GM11168 (cell line): Measurements from ENCODE around the gene SHH.

Source experiments
- in situ Hi-C: fragments of 300-500 bp; cut with MboI; formaldehyde crosslinking; loops from one replicate; pipeline ENCODE4 v1.12.0; 2022; ENCODE audit warnings: low sequenced_read_pairs; ENCODE audit not compliant: unreplicated experiment

The SHH gene

DNA sequence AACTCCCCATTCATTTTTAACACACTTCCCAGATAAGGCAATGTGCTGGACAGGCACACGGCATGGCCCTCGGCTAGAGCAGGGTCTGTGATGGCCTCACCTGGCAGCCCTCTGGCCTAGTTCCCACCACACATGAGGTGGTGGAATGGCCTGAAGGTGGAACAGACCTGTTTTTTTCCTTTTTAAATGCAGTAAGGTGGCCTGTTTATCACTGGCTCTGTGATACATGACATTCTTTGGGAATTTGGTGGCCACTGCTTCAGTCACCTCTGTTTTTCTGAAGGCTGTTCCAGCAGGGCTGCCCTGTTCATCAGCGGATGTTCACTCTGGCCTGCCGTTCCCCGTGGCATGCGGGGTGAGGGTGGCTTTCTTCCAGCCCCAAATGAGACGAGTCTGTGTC is 36.6 kb downstream of the SHH start:
- in situ Hi-C loops: loop anchor here (10.0 to 25.0 kb wide), 2 partner anchors 171 to 1037 kb away; no protein-coding TSS in a partner anchor

DNA sequence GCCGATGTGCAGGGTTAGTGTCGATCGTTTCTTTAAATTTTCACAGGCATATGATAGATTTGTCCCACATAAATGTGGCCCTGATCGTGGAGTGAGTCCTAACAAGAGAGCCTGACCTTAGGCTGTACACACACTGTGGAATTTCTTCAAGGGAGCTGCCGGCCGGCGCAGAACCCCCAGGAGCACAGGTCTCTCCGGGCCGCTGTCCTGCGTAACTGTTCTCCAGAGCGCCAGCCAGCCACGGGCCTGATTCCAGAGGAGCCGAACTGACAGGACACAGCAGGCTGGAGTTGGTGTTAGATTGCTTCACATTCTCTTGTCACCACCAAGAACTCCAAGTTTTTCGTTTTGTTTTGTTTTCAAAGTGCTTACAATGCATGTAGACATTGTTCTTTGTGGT is 37.3 kb downstream of the SHH start:
- in situ Hi-C loops: loop anchor here (10.0 to 25.0 kb wide), 3 partner anchors 170 to 1037 kb away; no protein-coding TSS in a partner anchor

DNA sequence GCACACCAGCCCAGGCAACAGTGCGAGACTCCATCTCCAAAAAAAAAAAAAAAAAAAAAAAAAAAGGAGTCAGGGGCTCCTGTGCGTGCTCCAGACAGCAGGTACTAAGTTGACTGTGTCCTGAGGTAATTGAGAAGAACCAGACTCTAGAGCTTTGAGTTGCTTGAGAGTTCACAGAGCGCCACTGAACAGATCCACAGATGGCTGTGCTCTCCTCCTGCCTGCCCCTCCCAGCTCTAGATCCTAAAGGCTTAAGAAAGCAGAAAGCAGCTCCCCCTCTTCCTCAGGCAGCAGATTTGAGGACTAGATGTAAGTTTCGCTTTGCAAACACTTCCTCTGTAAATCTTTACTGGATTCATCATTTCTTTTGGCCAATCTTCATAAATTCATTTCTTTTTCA is 38.7 kb downstream of the SHH start:
- in situ Hi-C loops: loop anchor here (10.0 to 25.0 kb wide), 2 partner anchors 169 to 836 kb away; no protein-coding TSS in a partner anchor

DNA sequence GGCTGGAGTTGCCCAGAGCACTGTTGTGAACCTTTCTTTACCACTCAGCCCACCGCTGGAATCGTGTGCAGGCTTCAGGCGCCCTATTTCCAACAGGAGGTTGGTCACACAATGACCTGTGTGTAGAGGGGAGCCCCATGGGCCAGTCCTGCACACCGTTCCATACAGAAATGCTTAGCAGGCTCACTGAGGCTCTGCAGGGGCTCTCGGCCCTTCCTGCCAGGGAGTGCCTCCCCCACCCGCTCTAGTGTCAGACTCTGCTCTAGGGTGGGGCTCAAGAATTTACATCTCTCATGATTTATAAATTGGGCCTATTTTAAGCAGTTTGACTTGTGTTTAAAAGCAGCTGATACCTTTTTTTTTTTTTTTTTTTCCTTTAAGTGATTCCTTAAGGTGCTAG is 42.0 kb downstream of the SHH start:
- in situ Hi-C loops: loop anchor here (10.0 to 25.0 kb wide), 2 partner anchors 165 to 833 kb away; no protein-coding TSS in a partner anchor

DNA sequence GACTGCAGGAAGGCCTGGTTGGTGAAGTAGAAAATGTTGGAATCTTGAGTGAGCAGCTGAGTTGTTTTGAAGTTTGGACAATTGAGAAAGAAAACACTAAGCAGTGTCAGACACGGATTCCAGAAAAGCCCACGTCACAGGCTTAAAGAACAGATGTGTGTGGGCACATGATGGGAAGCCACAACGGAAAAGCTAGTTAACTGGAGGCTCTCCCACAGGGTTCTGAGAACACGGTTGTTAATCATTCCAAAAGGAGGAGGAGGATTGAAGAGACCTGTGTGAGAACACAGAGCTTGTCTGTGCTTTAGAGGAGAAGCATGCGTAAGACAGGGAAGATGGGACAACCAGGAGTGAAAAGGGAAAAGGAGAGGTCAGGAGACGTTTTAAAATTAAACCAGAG is 42.6 kb downstream of the SHH start:
- in situ Hi-C loops: loop anchor here (10.0 to 25.0 kb wide), 2 partner anchors 165 to 832 kb away; no protein-coding TSS in a partner anchor

DNA sequence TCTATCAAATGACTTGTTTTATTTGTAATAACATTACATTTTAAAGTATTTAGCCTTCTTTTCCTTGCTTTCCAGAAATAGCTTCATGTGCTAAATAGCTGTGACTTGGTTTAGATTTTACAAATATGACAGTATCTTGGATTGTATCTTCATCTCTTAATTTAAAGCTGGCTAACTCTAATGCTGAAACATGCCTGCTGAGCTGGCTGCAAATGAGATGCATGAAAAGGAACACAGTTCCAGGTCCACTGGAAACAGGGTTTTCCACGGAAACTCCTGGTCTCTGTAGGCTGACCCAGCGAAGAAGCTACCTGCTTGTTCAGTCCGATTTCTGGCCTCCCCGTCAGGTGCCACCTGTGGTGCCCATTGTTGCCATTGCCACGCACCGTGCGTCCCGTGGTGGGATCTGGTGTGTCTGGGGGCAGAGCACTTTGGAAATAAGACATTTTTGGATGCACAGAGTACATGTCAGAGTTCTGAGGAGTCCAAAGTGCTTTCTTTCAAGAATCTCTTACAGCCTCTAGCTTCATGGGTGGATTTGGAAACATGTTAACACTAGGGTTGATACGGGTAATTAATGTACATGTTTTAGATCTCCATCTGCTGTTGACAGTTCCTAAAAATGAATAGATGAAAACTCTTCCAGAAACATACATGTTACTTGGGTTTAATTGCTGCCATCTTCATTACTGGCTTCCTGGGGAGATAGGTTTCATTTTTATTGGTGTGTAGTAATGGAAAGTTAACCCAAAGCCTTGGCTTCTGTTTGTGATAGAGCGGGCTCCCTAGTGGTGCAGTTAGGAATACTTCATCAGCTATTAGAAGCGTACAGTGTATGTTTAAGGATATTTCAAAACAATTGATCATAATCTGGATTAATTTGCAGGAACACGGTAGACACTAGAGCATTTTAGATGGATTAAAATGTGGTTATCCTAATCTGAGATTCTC is 45.0 kb downstream of the SHH start:
- in situ Hi-C loops: loop anchor here (25.0 kb wide), 1 partner anchor 830 kb away; no protein-coding TSS in a partner anchor

DNA sequence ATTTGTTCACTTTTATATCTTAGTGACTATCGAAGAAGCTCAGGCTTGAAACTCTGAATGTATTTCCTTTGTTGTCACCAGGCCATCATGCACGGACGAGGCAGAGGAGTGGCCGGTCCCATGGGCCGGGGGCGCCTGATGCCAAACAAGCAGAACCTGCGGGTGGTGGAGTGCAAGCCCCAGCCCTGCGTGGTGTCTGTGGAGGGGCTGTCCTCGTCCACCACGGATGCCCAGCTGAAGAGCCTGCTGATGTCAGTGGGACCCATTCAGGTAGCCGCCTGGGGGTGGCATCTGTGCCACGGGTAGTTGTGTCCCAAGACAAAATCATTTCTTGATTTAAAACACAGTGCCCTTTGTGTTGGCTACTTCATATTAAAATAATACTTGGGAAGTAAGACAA is 45.9 kb downstream of the SHH start:
- in situ Hi-C loops: loop anchor here (25.0 kb wide), 1 partner anchor 829 kb away; no protein-coding TSS in a partner anchor

DNA sequence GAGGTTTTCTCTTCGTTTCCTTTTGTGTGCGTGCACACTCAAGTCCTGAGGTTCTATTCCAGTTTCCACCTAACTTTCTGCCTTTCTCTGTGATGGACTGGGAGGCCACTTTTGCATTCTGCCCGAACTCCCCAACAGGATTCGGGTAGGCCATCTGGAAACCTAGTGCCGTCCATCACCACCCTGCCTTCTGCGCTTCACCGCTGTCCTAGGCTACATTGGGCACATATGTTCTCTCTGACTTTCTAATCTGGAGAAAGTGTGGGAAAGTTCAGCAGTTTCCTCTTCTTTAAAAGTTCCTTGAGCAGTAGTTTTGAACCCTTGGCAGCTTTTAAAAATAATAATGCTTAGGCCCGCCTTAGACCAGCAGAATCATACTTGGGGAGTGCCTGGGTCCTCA is 46.8 kb downstream of the SHH start:
- in situ Hi-C loops: loop anchor here (25.0 kb wide), 1 partner anchor 828 kb away; no protein-coding TSS in a partner anchor

DNA sequence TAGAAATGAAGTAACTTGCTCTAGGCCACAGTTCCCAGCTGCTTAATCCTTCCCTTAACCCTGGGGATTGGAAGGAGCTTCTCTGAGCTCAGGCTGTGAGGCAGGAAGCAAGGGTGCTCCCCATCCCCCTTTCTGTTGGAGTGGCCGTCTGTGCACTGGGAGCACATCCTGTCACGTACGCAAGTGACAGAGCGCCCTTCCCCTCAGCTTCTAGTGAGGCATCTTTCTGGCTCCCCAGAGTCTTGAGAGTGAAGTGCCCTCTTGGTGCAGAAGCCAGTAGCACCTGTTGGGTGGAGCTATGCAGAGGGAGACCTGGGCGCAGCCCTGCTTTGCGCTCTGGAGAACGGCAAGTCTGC is 47.8 kb downstream of the SHH start:
- in situ Hi-C loops: loop anchor here (25.0 kb wide), 1 partner anchor 827 kb away; no protein-coding TSS in a partner anchor

DNA sequence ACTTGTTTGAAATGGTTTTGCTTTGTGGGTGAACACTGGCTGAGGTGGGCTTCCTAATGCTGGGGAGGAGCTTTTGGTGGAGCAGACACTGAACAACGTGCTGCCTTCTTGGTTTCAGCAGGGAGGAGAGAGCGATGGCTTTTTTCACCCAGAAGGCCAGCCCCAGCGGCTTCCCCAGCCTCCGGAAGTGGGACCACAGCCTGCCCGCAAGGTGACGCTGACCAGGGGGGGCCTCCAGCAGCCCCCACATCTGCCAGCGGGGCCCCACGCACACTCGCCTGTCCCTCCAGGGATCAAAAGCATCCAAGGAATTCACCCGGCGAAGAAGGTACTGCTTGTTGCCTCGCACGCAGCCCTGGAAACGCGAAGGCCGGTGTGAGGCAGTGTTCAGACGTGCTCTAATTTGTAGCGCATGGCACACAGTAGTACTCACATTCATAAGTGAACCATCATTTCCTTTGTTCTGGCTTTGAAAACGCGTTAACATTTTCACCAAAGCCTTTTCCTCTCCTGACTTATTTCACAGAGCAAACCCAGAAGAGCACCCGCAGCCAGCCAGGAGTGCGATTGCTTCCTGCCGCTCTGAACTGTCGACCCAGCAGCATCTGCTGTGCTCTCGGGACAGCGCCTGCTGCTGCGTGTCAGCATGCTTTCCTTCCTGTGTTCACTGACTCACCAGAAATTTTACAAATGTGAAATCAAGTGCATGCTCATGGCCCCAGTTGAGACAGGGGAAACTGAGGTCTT is 48.4 kb downstream of the SHH start:
- in situ Hi-C loops: loop anchor here (25.0 kb wide), 1 partner anchor 827 kb away; no protein-coding TSS in a partner anchor

DNA sequence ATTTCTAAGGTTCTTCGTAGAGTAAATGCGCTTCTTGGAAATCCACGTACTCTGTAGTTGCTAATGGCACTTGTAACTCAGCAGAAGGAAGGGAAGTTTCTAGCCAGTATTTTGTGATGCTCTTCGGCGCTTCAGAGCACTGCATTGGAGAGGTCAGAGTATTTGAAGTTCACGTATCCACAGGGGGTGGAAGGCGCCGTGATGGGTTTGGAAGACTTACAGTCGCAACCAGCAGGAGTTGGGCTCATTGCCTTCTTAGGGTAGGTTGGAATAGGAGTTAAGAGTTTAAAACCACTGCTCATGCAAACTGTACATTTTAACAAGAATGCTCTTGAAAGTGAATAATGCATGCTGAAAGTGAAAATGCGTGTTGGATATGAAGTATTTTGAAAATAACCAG is 49.1 kb downstream of the SHH start:
- in situ Hi-C loops: loop anchor here (25.0 kb wide), 1 partner anchor 826 kb away; no protein-coding TSS in a partner anchor

DNA sequence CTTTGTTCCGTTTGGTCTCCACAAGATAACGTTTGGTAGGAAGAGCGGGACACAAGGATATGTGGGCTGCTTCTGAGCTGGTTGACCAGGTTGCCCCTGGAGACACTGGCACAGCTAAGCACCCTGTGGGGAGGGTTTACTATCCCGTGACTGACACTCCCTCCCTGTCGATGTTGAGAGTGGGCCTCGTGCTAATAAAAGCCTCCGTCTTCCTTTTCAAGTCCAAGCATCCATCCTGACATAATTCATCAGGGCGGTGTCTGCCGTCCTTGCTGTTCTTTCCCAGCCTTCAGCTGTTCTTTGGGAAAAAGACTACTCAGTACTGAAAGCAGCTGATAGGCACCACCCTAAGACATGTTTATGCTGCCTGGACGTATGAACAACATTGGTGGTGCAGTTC is 49.6 kb downstream of the SHH start:
- in situ Hi-C loops: loop anchor here (25.0 kb wide), 1 partner anchor 825 kb away; no protein-coding TSS in a partner anchor

DNA sequence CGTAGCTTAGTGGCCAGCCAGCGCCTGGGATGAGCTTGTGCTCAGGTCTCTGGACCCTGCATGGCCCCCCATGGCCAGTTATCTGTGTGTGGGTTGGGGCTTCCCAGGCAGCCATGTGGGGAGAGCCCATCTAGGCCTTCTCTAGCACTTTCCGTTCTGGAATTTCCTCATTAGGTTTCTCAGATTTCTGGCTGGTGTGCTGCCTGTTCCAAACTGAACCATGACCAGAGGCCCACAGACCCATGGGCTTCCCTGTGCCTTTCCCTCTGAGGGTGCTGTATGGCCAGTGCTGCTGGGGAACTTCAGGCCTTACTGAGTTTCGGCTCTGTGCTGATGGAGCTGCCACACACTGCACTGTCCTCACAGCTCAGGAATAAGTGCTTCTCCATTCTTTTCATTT is 50.2 kb downstream of the SHH start:
- in situ Hi-C loops: loop anchor here (25.0 kb wide), 1 partner anchor 825 kb away; no protein-coding TSS in a partner anchor

DNA sequence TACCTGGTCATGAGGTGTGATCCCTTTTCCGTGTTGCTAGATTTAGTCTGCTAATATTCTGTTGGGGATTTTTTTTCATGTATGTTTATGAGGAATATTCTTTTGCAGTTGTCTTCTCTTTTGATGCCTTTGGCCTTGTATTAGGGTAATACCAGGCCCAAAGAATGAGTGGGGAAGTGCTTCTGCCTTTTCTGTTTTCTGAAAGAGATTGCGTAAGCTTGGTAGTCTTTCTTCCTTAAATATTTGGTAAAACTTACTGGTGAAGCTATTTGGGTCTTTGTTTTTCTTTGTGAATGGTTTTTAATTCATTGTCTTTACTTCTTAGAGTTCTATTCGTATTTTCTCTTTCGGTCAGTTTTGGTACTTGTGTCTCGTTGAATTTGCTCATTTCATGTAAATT is 51.1 kb downstream of the SHH start:
- in situ Hi-C loops: loop anchor here (25.0 kb wide), 1 partner anchor 824 kb away; no protein-coding TSS in a partner anchor

DNA sequence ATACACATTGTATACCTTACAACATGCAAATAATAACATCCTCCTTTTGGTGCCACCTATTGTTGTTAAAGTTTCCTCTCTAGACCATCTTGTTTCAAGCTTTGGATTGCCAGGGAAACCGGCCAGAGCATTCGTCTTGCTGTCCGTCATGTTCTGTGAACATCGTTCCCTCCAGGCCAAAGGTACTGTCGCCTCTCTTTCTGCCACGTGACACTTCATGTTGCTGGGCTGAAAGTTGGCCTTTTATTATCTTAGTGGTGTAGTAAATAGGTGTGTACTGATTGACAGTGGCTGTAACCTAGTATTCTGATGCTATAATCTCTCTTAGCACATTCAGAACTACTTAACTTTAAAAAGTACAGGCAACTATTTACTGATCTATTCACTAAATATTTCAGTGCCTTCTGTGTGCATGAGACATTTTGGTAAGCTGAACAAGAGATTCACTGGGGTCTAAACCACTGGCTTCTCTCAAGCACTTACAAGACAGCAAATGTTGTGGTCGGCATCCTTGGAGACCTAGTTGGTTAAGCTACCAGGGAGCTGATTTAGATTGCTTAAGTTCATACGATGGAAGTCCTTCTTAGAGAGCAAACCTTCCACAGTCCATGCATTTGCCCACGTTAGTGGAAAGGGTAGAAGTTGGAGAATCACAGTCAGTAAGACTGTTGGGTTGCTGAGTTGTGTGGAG is 52.4 kb downstream of the SHH start:
- in situ Hi-C loops: loop anchor here (10.0 to 25.0 kb wide), 2 partner anchors 165 to 823 kb away; no protein-coding TSS in a partner anchor

DNA sequence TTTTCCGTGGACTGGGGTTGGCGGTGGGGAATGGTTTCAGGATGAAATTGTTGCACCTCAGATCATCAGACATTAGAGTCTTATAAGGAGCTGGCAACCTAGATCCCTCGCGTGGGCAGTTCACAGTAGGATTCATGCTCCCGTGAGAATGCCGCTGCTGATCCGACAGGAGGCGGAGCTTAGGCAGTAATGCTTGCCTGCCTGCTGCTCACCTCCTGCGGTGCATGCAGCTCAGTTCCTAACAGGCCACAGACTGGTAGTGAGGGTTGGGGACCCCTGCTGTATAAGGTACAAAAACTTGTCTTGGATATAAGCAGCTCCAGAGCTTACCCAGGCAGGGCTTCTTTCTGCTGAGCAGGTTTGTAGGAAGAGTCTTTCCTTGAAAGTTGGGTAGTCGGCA is 53.9 kb downstream of the SHH start:
- in situ Hi-C loops: loop anchor here (10.0 to 25.0 kb wide), 2 partner anchors 164 to 821 kb away; no protein-coding TSS in a partner anchor

DNA sequence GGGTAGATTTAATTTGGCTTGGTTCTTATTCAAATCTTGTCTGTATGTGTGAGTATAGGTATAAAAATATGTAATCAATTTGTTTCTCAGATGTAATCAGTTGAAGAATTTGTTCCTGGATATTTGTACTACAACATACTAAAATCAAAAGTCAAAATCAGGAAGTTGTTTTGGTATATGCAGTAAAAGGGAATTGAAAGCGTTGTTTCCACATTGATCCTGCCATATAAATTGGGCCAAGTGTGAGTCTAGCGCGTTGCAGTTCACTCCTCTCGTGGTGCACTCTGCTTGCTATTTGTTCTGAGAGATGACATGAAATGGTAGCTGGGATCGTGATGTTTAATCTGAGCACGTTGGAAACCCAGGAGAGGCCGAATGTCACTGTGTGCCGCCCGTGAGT is 55.9 kb downstream of the SHH start:
- in situ Hi-C loops: loop anchor here (10.0 to 25.0 kb wide), 2 partner anchors 162 to 819 kb away; no protein-coding TSS in a partner anchor

DNA sequence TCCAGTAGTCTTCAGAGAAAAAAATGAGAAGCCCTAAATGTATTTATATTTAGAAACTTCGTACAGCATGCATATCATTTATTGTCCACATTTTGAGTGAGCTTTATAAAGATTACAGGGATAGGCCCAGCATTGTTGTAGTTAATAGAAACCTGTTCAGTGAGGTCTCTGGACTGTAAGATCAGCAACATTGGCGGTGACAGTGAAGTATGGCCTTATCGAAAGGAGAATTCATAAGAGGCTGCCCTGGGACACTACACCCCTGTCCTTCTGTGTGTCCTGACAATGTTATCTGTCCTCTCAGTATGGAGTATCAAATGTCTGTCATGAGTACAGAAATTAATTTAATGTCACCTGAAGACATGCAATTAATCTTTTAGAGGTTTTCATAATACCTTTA is 57.2 kb downstream of the SHH start:
- in situ Hi-C loops: loop anchor here (10.0 to 25.0 kb wide), 2 partner anchors 160 to 818 kb away; no protein-coding TSS in a partner anchor

DNA sequence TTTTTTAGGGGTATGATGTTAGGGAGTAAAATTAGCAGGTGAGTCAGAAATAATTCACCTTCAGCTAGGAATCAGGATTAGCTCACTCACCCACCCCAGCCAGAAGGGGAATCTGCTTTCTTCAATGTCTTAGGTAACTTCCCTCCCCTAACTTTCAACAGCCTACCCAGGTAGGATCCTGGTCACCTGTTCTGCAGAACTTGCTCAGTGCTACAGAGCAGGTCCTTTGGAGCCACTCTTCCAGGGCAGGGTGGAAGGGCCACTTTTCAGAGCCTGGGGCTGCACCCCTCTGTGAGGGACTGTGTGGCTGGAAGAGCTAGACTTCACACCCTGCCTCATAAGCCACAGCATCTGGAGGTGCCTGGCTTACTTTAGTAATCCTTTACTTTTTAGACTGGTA is 58.1 kb downstream of the SHH start:
- in situ Hi-C loops: loop anchor here (10.0 to 25.0 kb wide), 2 partner anchors 159 to 817 kb away; no protein-coding TSS in a partner anchor
